ENCODE measurements around the gene KNCN. TPM values are rescaled to one million over a fixed set of nuclear protein-coding genes. Genes with fewer than 3 reads are reported as not detected.

Gene KNCN
- total RNA-seq, 1 experiment from 2014 or later: not detected

DNA sequence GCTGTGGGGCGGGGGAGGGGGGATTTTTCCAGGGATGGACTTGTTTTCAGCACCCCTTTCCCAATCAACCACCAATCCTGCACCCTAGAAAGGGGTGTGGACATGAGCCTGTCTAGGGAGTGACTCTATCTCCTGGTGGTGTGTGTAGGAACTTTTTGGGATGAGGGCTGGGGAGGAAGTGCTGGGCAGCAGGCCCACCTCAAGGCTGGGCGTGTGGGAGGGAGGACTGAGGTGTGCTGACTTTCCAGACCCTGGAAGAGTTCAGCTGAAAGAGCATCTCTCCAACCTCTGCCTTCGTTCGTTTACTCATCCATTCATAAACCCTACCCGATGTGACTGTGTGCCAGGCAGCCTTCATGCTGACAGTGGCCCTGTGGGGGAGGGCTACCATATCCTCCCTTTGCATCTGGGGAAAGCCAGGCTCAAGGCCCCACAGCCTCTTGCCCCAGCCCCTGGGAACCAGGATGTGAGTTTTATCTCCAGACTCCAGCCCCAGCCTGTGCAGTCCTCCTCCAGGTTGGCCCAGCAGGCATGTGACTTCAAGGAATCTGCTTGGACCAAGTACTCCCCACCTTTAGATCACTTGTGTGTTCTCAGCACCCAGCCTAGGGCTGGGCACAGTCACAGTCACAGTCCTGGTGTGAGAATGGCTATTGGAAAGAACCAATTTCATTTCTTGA lies 6.7 kb downstream of the KNCN start:
- no peak for DNase-seq (ENCODE audit: low read depth)

- no peak for DNase-seq (ENCODE audit: low read depth)
These were observed 7.5 kb downstream of the KNCN start for GRCh38 chr1:46543761-46544560.

DNA sequence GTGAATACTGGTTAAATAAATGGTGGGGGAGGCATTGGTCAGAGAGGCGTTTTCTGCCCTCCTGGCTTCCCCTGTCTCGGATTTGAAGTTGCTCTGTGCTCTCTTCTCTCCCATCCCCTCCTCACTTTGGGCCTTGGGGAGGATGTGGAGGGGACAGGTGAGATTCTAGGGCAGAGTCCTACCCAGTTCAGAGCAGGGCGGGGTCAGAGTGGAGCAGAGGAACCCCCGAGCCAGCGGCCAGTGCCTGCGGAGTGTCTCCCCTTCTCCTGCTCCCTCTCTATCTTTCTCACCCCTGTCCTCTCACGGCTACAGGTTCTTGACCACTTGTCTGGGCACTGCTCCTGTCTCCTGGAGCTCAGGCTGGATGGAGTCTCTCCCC lies 8.1 kb downstream of the KNCN start:
- DNase-seq (ENCODE audit: low read depth): no peak

DNA sequence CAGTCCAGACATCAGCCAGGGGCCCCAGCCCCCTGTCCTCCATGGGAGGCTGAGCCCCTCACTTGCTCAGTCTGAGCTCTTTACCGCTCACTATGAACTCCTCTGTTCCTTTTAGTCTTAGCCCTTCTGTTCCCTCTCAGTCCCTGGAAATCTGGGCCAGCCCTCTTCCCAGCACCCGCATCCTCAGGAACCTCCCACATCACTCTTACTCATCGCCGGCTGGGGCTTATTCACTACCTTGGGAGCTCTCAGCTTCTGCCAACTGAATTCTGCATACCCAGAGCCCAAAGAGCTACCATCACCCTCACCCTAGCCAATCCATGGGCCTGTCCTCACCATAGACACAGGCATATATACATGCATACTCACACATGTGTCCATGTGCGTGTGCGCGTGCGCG lies 11.5 kb downstream of the KNCN start:
- DNase-seq (ENCODE audit: low read depth): peak; percentile 77

DNA sequence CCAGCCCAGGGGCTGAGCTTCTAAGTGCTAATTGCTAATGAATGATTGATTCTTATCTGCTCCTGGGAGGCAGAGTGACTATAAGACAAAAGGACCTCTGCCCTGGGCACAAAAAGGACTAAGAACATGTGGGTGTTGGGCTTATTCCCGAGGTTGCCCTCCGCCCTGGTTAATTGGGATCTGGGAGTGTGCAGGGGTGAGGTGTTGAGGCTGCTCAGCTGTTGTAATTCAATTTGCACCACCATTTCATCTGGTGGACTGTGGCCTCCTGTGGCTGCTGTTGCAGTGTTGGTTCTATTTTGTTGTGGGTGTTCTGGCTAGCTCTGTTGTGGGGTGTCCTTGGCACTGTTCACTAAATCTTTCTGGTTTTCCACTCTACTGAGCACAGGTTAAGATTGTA lies 13.3 kb downstream of the KNCN start:
- no peak for DNase-seq (ENCODE audit: low read depth)

DNA sequence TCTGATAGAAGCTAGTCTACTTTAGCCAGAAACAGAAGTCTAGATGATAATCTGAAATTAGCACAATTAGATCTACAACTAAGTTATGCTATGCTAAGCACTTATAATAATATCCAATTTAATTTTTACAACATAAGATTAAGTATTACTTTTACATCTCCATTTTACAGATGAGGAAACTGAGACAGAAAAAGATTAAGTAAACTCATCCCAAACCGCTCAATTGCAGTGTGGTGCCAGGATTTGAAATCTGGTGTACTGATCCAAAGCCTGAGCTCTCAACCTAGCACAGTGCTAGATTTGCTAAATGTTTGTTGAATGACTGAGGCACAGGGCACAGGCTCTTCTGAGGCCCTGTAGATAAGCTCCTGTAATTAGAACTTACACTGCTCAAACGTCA lies 13.8 kb downstream of the KNCN start:
- DNase-seq (ENCODE audit: low read depth): no peak

DNA sequence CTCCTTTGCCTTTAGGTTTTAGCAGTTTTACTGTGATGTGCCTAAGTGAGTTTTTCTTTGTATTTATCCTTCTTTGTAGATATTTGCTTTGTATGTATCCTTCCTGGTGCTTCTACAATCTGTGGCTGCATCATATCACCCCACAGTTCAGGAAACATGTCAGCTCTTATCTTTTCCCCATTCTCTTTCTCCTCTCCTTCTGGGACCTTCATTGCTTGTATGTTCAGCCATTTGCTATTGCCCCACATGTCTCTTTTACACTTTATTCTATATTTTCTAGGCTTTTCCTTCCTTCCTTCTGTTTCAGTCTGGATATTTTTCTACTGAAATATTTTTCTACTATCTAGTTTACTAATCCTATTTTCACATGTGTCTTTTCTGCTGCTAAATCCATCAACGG lies 14.9 kb downstream of the KNCN start:
- no peak for DNase-seq (ENCODE audit: low read depth)

GRCh38 chr1:46535063-46535462 lies 16.4 kb downstream of the KNCN start:
- DNase-seq (ENCODE audit: low read depth): no peak

- DNase-seq (ENCODE audit: low read depth): peak; percentile 44
These were observed 18.1 kb downstream of the KNCN start for GRCh38 chr1:46533179-46533864.

GRCh38 chr1:46532498-46533178 lies 18.8 kb downstream of the KNCN start:
- DNase-seq (ENCODE audit: low read depth): peak; percentile 73

DNA sequence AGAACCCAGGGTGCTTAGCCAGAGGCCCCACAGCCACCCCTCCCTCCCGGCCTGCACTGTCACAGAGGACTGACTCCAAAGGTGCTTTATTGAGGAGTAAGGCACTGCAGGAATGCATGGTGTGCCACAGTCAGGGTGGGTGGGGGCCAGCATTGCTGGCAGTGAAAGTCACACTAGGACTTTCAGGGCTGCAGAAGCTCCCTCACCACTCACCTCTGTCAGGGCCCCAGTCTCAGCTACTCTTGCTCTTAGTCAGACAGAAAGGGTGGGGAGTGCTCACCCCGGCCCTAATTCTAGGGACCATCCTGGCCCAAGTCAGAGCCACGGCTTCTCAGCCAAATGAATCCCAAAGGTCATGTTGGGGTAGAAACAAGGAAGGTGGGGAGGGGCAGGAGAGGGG lies 19.4 kb downstream of the KNCN start:
- DNase-seq (ENCODE audit: low read depth): no peak

DNA sequence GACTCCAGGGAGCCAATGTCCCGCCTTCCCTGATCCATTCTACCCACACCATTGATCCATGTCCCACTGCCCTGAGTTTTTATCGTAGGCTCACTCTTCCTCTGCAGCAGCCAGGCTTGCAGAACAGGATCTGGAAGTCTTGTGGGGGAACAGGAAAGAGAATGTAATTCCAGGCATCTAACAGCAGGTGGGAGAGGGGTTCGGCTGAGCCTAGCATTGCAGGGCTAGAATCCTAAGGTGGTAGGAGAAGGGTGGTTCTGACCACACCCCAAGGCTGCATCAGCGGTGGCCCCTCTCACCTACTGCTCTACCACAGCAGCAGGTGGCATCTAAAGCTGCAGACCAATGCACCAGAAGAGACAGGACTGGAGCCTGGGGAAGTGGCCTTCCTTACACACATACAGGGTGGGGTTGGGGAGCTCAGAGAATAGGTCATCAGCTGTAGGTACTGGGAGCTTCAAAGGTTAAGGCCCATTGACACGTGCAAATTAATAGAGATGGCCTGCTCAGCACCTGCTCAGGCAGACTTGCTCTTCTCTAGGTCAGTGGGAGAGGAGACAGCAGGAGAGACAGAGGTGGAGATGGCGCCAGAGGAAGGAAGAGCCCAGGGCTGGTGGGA lies 20.5 kb downstream of the KNCN start:
- no peak for DNase-seq (ENCODE audit: low read depth)

GRCh38 chr1:46530311-46530710 lies 21.1 kb downstream of the KNCN start:
- no peak for DNase-seq (ENCODE audit: low read depth)

GRCh38 chr1:46529031-46529630 lies 22.3 kb downstream of the KNCN start:
- no peak for DNase-seq (ENCODE audit: low read depth)

DNA sequence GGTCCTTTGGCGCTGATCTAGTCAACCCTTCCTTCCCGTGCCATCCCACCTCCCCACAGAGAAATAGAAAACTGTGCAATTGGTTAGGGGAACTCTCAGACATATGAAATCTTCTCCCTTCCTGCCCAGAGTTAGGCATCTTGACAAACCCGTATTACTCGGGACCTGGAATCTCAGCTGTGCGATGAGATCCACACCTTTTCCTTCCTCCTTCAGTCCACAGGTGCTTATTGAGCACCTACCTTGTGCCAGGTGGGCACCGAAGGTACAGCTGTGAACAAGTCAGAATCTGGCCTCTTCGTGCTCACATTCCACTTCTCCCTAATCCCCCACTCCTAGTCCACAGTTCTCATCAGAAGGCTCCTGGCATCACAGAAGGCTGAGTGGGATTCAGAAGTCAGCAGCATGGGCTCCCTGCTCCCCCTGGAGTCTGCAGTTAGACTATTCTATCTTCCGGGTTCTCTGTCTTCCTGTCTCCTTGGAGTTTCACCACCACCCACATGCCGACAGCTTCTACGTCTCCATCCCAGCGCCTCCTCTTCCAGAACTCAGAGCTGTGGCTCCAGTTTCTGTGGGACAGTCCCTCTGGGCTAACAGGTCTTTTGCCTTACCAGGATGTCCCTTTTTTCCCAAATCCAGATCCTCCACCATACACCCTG lies 23.0 kb downstream of the KNCN start:
- peak; percentile 45 for DNase-seq (ENCODE audit: low read depth)

- DNase-seq (ENCODE audit: low read depth): peak; percentile 87
These were observed 23.8 kb downstream of the KNCN start for GRCh38 chr1:46527474-46528296.

DNA sequence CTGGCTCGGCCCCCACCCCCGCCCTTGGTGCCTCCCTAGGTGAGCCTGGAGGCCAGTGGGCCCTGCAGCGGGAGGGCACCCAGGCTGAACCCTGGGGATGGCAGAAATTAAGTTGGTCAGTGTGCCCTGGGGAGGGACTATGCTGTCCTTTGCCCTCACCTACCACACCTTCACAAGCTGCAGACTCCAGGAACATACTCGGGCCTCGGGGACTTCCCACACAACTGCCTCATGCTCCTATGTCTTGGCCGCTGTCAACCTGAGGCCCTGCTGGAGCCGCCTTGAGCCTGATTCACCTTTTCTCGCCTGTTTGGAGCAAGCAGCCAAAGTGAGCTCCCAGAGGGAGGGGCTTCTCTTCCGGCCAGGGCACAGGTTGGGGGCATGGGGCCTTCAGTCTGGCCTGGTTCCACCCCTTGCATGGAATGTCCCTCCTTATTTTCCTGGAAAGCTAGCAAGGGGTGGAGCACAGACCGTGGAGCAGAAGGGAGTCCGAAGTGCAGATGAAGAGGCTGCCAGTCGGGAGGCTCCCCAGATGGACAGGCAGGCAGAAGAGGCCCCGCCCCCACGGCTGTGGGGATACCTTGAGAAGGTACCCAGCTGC lies 24.7 kb downstream of the KNCN start:
- no peak for DNase-seq (ENCODE audit: low read depth)

- no peak for DNase-seq (ENCODE audit: low read depth)
These were observed 25.3 kb downstream of the KNCN start for GRCh38 chr1:46526013-46526690.

All from Daoy (cell line).